Right lobe of liver (tissue), 6 donors: ENCODE measurements around the gene SLC2A4. TPM values are rescaled to one million over a fixed set of nuclear protein-coding genes. Genes with fewer than 3 reads are reported as not detected.

ENCODE experiments used
- ATAC-seq, 4 donors: fragments of 200-7000 bp; cut with Tn5 transposase; one replicate each; pipeline ENCODE4 v1.9.1; 2020; ENCODE audit warnings: mild to moderate bottlenecking in 4 of 4, moderate library complexity in 4 of 4
- DNase-seq, 3 donors: peaks; one replicate each; pipeline ENCODE4 v3.0.0-alpha.2; 2020
- H3K27ac ChIP-seq, 3 donors: fragments of 200-600 bp; one replicate each; pipeline ENCODE4 v1.8.0; 2022
- H3K27me3 ChIP-seq, 2 donors: fragments of 200-600 bp; one replicate each; pipeline ENCODE4 v1.8.0; 2022
- H3K36me3 ChIP-seq, 4 donors: fragments of 200-600 bp; sonication (generic) in 1 of 4; one replicate each; pipeline versions ENCODE4 v1.5.1 to v1.8.0; 2017 to 2022; ENCODE audit warnings: control low read depth in 1 of 4
- H3K4me1 ChIP-seq, 4 donors: fragments of 200-600 bp; sonication (generic) in 1 of 4; one replicate each; pipeline versions ENCODE4 v1.5.1 to v1.8.0; 2017 to 2022; ENCODE audit warnings: control low read depth in 1 of 4
- H3K4me3 ChIP-seq, 3 donors: fragments of 200-600 bp; one replicate each; pipeline ENCODE4 v1.8.0; 2022
- H3K9me3 ChIP-seq, 4 donors: fragments of 200-600 bp; sonication (generic) in 1 of 4; one replicate each; pipeline versions ENCODE4 v1.5.1 to v1.8.0; 2017 to 2022; ENCODE audit warnings: control low read depth in 1 of 4
- POLR2A ChIP-seq: fragments of 450-650 bp; IDR thresholded peaks from one replicate; pipeline ENCODE4 v1.6.1; 2017; ENCODE audit warnings: antibody characterized with exemption, mild to moderate bottlenecking
- WGBS: methylation state at CpG from one replicate; pipeline ENCODE4 v1.1.6; 2018; ENCODE audit warnings: low coverage, low lambda C conversion rate; ENCODE audit not compliant: insufficient coverage; ENCODE audit errors: missing lambda C conversion rate; 5-methylcytosine and 5-hydroxymethylcytosine counted together
- intact Hi-C, 2 donors: fragments of 100-400 bp; cut with DNase I; formaldehyde crosslinking; loops; one replicate each; pipeline versions ENCODE4 v1.11.2 to v1.14.1; 2022
- total RNA-seq, 6 experiments: library from RNA; depleted of rRNA in 2 of 6; stranded (reverse); fragments of >200 nt in 2 of 6; fragmentation: NEBNext Ultra II Directional in 3 of 6; extraction: Animal tissue kit (Norgen Biotek cat#: 25700) in 3 of 6; gene quantifications; one replicate each; pipeline versions ENCODE4 v1.1.0 to v1.2.4, GENCODE V29; 2016 to 2023
- TF ChIP-seq, protein P1 (sequence below), 4 donors: fragments of 200-600 bp in 3 of 4; fragments of 450-650 bp in 1 of 4; IDR thresholded peaks; one replicate each; pipeline versions ENCODE4 v1.5.1 to v1.8.0; 2016 to 2022; ENCODE audit warnings: antibody characterized with exemption in 4 of 4, mild to moderate bottlenecking in 2 of 4
- donor health status: DM: no; HTN: yes; CAD: no.
- donor health status: DM: no; HTN: no; CAD: no.
- donor health status: DM: no; HTN: no; CAD: no.
- donor health status: DM: no; HTN: yes; CAD: no.
- donor health status: DM: no; HTN: yes; CAD: no.

The SLC2A4 gene
- total RNA-seq, 6 experiments from 2014 or later: 0.66 to 2.1 (median 1.4) TPM

GRCh38 chr17:7293816-7294613, 12.5 kb downstream of the SLC2A4 start:
- Histone ChIP-seq H3K36me3 (no peaks in the 10 kb centered on the region), H3K4me1 (peaks cover 0 to 13% (median 2%) of the 10 kb centered on the region in 4 donors), H3K9me3 (no peaks in the 10 kb centered on the region), H3K4me3 (peak overlapping the region in 1 of 3 donors; percentile 21), H3K27ac (no peak overlapping the region), H3K27me3 (no peaks in the 10 kb centered on the region)
- intact Hi-C loops: no loop called here
- TF ChIP-seq, protein P1, sequence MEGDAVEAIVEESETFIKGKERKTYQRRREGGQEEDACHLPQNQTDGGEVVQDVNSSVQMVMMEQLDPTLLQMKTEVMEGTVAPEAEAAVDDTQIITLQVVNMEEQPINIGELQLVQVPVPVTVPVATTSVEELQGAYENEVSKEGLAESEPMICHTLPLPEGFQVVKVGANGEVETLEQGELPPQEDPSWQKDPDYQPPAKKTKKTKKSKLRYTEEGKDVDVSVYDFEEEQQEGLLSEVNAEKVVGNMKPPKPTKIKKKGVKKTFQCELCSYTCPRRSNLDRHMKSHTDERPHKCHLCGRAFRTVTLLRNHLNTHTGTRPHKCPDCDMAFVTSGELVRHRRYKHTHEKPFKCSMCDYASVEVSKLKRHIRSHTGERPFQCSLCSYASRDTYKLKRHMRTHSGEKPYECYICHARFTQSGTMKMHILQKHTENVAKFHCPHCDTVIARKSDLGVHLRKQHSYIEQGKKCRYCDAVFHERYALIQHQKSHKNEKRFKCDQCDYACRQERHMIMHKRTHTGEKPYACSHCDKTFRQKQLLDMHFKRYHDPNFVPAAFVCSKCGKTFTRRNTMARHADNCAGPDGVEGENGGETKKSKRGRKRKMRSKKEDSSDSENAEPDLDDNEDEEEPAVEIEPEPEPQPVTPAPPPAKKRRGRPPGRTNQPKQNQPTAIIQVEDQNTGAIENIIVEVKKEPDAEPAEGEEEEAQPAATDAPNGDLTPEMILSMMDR (IDR thresholded peaks at IDR 0.05): no peak
- no peak for TF ChIP-seq POLR2A
- WGBS: 19% methylated on average over 23 of the region's 75 CpGs
- ATAC-seq: peak; percentile 22 to 54 (median 36)
- DNase-seq: no peak

GRCh38 chr17:7294614-7295153, 13.2 kb downstream of the SLC2A4 start, which contains the start of gene YBX2:
Gene YBX2, minus strand, starts transcription at chr17:7294639. Its CDS starts 139 bp downstream, at chr17:7294500.
- peak; percentile 70 to 81 (median 79) for ATAC-seq
- no peaks in the 10 kb centered on the region for H3K9me3 ChIP-seq
- no peak within 1 kb of the TSS for H3K27ac ChIP-seq
- 0% methylated on average over 12 of the region's 57 CpGs for WGBS
- H3K4me3 ChIP-seq: peak within 1 kb of the TSS in 1 of 3 donors; percentile 21
- peak; percentile 80 to 88 (median 87) for DNase-seq
- H3K36me3 ChIP-seq: no peaks in the 10 kb centered on the region
- intact Hi-C loops: no loop called here
- H3K4me1 ChIP-seq: peaks cover 0 to 13% (median 2%) of the 10 kb centered on the region in 4 donors
- no peaks in the 10 kb centered on the region for H3K27me3 ChIP-seq
- TF ChIP-seq, protein P1 (IDR thresholded peaks at IDR 0.05): no peak
- no peak for TF ChIP-seq POLR2A

DNA sequence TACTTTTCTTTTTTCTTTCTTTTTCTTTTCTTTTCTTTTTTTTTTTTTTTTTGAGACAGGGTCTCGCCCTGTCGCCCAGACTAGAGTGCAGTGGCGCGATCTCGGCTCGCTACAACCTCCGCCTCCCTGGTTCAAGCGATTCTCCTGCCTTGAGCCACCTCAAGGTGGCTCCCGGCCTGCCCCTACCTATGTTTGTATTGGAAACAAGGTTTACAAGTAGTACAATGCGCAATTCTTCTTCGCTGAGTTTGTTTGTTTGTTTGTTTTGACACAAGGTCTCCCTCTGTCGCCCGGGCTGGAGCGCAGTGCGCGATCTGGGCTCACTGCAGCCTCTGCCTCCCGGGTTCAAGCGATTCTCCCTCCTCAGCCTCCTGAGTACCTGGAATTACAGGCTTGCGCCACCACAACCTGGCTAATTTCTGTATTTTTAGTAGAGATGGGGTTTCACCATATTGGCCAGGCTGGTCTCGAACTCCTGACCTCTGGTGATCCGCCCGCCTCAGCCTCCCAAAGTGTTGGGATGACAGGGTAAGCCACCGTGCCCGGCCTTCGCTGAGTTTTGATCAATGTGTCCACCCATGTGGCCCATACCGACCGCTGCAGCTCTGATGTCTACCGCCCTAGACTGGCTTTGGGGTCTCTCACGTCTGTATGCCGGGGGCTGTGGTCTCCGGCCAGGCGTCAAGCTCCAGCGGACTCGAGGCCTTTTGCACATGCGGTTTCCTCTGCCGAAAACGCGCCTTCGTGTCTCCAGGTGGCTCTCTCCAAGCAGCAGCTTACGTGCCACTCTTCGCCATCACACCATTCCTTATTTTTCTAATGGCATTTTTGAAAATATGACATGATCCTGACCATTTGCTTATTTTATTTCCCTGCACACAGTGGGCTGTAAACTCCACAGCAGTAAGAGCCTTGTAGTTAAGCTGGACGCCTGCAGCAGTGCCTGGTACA, 14.0 kb downstream of the SLC2A4 start:
- WGBS: 53% methylated on average over 27 of the region's 42 CpGs
- intact Hi-C loops: no loop called here
- no peak for ATAC-seq
- H3K27ac ChIP-seq: no peak overlapping the region
- H3K4me3 ChIP-seq: no peak overlapping the region
- TF ChIP-seq, protein P1 (IDR thresholded peaks at IDR 0.05): no peak
- TF ChIP-seq POLR2A: no peak
- H3K27me3 ChIP-seq: no peaks in the 10 kb centered on the region
- no peaks in the 10 kb centered on the region for H3K9me3 ChIP-seq
- no peak for DNase-seq
- peaks cover 0 to 13% (median 2%) of the 10 kb centered on the region in 4 donors for H3K4me1 ChIP-seq
- no peaks in the 10 kb centered on the region for H3K36me3 ChIP-seq

DNA sequence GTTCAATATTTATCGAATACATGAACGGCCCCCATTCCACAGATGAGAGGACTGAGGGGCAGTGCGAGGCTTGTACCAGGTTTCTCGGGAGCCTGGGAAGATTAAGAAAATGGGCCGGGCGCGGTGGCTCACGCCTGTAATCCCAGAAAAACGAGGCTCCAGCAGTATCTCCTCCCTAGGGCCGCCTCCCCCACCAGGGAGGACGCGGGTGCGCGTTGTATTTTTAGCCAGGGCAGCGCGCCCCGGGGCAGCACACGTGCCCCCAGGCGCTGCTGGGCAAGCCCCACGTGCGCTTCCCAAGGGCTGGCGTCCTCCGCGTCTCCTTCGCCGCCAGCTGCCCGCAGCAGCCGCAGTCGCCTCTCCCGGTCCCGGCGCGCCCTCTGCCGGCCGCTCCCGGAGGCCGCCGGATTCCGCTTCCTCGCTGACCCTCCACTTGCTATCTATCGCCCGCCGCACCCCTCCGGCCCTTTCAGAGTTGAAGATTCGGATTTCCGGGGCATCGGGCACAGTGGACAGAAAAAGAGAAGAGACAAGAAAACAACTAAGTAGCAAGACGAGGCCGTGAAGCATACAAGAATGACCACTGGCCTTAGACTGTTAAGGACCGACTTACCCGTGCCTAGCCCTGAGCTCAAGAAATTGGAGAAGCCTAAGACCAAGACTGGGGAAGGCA, 14.8 kb downstream of the SLC2A4 start:
- H3K4me1 ChIP-seq: peaks cover 0 to 13% (median 2%) of the 10 kb centered on the region in 4 donors
- H3K27me3 ChIP-seq: no peaks in the 10 kb centered on the region
- TF ChIP-seq POLR2A: no peak
- TF ChIP-seq, protein P1 (IDR thresholded peaks at IDR 0.05): peak; percentile 92 to 97 (median 96)
- WGBS: 8% methylated on average over 6 of the region's 51 CpGs
- intact Hi-C loops: no loop called here
- peak; percentile 83 to 86 (median 85) for DNase-seq
- no peak overlapping the region for H3K27ac ChIP-seq
- no peaks in the 10 kb centered on the region for H3K9me3 ChIP-seq
- ATAC-seq: peak; percentile 80 to 93 (median 88)
- H3K4me3 ChIP-seq: no peak overlapping the region
- no peaks in the 10 kb centered on the region for H3K36me3 ChIP-seq
